Measurements from ENCODE around the gene NCSTN.

NCSTN gene

DNA sequence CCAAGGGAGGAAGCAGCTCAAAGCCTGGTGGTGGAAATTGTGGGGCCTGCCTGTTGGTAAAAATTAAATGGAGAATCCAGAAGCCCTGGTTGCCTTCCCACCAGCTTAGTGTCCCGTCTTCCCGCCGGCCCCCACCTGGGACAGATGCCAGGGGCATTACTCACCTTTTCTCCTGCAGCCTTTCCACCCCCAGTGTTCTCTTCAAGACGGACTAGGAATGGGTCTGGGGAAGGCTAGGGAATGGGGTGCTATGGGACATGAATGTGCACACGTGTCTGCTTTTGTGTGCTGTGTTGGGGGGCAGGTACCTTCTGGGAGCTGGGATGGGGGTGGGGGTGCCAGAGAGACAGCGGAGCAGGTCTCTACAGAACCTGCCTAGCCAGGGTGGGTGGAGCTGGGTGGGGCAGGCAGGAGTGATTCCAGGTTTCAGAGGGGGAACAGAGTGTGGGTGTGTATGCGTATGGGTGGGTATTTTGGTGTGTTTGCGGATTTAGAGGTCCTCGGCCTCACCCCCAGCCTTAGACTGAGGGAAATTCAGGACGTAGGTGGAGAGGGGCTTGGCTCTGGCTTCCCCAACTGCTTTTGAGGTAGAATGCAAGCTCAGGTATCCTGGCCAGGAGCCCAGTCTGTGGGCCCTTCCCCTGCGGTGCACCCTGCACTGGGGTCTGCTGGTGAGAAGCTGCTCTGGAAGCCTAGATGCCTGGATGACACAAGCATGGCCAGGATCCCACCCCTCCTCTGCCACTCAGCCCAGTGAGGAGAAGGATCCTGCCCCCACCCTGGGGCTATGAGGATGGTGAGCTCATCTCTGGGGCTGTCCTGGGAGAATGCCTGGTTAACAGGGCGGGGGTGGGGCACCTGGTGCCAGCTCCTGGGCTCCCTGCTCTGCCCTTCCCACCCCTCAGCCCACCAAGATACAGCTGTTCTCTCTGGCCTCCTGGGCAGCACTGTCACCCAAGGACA lies 64.9 kb downstream of the NCSTN start:
- DNase-seq = no peak
